NCI-H524 treated with DMSO at 0.1 percent for 48 hours (cell line): ENCODE results near the gene MRPL3.

ENCODE experiments used
- DNase-seq: peaks from one replicate; lab custom pipeline; 2025; lab: John Stamatoyannopoulos, UW

Gene MRPL3

DNA sequence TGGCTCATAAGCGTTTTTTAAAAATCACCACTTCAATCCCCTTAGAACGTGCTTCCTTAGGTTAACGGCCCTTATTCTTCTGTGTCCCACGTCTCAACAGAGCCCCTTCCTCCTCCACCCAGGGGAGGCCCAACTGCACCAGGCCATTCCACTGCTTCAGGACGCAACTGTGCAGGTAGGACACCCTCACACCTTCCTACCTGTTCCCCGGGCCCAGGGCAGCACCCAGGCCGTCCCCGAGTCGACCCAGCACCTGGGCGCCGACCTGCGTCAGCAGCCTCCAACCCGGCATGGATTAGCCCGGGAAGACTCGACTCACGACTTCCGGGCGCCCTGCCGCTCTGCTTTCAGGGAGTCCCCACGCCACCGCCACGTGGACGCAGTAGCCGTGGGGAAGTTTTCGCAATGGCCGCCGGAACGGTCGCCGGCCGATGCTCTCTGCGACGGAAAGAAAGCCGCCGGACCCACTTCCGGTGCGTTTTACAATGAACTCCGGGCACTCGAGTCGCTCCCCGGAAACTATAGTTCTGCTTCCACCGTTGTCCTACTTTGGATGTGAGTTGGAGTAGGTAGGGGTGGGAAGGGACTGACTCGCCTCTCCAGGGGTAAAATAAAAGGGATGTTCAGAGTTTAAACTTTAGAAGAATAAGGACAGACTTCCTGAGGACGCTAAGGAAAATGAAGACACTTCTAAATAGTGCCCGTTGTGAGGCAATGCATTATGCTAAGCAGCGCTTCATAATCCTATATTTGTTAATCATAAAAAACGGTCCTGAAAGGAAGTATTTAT is at the start of gene MRPL3:
Gene MRPL3, minus strand, starts transcription at position 442 of the 790 bp plus-strand sequence. Its CDS starts 150 bp downstream, at position 292.
- DNase-seq: peak; percentile 83

DNA sequence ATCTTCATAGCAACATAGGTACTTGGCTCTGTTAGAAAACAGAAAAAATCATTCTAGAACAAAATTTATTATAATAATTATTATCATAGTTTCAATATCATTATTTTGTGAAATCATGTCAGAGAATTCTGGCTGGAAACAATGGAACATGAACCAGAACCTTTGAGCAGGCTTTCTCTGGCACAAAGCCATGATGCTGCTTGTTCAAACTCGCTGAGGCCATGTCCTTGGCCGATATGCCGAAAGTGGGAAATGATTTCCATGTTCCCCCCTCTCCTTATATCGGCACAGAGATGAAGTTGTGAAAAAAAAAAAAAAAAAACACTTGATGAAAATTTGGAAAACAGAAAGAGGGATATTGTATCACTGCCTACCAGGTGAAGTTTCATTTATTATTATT is 49.0 kb upstream of the MRPL3 start:
- no peak for DNase-seq

- peak; percentile 27 for DNase-seq
Observed at GRCh38 chr3:131550562-131551465, 48.0 kb upstream of the MRPL3 start.

DNA sequence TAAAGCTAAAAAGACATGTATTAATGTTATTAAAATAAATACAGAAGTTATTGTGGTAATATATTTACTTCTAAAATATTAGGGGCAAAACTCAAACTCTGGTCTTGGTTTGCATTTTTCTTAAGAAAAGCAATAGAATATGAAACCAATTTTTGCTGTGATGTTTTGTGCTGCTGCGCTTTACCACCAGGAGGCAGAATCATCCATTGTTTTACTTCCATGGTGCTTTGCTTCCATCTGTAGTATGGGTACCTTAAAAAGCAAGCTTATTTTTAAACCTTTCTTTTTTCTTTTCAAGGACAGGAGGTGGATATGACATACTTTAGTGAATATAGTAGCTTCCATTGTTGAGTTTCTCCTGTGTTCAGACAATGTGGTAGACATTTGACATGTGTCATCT is 46.6 kb upstream of the MRPL3 start:
- DNase-seq: no peak

GRCh38 chr3:131547585-131547984 is 44.8 kb upstream of the MRPL3 start:
- no peak for DNase-seq

GRCh38 chr3:131546441-131546840 is 43.7 kb upstream of the MRPL3 start:
- DNase-seq: no peak

DNA sequence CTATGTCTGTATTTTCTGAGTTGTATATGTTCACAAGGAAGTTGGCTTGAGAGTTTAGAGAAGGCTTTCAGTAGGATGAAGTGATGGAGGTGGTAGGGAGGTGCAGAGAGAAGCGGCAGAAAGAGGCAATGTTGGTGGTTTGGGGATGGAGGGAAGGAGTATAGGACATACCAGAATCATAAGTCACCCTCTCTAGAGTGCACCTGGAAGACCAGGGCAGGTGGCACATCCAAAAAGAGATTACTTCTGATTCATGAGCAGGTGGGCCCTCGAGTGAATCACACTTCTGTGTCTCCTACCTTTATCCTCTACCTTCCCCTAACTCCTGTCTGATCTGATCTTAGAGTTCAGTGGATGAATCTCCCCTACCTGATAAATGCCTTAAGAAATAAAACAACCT is 41.8 kb upstream of the MRPL3 start:
- DNase-seq: no peak

GRCh38 chr3:131543714-131544113 is 40.9 kb upstream of the MRPL3 start:
- DNase-seq: no peak

GRCh38 chr3:131541288-131541687 is 38.5 kb upstream of the MRPL3 start:
- no peak for DNase-seq

DNA sequence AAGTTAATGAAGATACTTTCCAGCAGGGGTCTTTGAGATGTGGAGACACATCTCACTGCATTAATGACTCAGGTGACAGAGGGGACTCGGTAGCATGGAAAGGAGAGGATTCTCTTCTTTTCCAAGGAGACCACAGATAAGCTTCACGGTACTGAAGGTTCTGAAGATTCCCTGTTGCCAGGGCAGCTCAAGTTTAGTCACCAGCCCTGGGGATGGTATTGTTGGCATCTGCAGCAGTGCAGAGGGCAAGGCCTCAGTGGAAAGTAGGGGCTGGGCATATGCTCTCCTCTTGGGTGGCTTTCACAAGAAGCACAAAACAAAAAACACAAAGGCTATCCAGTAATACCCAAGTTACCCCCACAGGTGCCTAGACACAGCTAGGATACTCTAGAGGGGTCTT is 38.0 kb upstream of the MRPL3 start:
- no peak for DNase-seq

- no peak for DNase-seq
Observed at GRCh38 chr3:131540143-131540542, 37.4 kb upstream of the MRPL3 start.

DNA sequence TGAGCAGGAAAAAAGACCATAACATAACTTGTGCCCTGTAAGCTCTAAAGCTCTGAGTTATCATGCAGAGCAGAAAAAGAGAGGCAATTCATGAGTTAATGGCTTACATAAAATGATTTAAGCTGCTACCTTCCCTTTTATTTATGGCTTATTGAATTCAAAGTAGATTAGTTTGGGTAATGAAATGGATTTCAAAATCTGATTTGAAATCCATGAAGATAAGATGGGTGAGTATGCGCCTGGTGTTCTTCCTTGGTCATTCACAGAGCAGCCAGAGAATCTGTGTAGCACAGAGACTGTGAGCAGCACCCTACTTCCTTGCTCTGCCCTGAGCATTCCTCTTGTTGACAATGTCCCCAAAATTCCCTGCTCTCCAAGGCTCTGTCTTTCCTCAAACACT is 36.2 kb upstream of the MRPL3 start:
- DNase-seq: no peak

DNA sequence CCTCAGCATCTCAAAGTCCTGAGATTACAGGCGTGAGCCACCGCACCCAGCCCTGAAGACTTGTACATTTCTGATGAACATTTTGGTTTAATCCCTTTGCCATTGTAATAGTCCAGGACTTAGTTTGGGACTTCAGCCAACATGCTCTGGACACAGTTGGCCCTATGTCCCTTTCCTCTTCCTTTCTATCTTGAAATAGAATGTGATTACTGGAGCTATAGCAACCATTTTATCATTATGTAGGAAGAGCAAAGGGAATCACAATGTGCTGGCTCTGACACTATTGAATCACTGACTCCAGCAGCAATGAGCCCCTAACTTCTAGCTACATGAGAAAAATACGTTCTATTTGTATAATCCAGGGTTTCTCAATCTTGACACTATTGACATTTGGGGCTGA is 34.8 kb upstream of the MRPL3 start:
- no peak for DNase-seq

DNA sequence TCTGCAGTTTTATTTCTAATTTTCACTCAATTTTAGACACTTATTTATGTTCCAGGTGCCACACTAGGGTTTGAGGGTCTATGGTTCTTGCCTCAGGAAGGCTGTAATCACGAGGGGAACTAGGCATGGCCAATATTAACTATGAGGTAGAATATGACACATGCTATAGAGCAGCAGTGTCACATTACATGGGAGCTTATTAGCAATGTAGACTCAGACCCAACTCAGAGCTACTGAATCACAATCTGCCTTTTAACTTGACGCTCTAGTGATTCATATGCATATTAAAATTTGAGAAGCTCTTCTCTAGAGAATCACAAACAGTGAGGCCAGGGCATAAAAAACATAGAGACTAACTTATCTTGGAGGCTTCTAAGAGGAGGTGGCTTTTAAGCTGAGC is 32.8 kb upstream of the MRPL3 start:
- DNase-seq: no peak

GRCh38 chr3:131535131-131535530 is 32.4 kb upstream of the MRPL3 start:
- DNase-seq: no peak

GRCh38 chr3:131532645-131533044 is 29.9 kb upstream of the MRPL3 start:
- DNase-seq: no peak

DNA sequence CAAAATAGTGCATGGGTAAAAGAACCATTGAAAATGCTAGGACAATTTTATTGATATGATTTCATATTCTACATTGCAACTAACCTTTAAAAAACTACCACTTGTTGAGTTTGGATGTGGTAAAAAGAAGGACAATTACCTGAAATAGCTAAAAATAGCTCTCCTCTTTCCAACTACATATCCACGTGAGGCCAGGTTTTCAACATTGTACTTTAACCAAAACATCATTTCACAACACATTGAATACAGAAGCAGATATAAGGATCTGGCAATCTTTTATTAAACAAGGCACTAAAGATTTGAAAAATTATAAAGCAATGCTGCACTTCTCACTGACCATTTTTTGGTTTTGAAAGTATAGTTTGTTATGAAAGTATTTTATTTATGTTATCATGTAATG is 28.1 kb upstream of the MRPL3 start:
- no peak for DNase-seq

GRCh38 chr3:131530388-131530787 is 27.6 kb upstream of the MRPL3 start:
- DNase-seq: no peak

- DNase-seq: no peak
Observed at GRCh38 chr3:131526801-131527347, 24.1 kb upstream of the MRPL3 start.

GRCh38 chr3:131518680-131519079 is 15.9 kb upstream of the MRPL3 start:
- DNase-seq: no peak

GRCh38 chr3:131505421-131505820 is 2.6 kb upstream of the MRPL3 start:
- DNase-seq: no peak

DNA sequence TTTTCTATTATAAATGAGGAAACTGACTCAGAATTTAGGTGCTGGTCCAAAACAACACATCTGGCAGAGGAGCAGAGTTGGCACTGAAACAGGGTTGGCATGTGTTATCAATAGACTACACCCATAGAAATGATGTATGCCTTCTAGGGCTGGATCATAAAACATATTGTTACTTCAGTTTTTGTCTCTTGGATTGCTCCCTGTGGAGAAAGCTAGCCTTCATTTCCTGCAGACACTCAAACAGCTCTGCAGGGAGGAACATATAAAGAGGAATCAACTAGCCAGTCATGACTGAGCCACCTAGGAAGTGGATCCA is 507 bp upstream of the MRPL3 start:
- no peak for DNase-seq

DNA sequence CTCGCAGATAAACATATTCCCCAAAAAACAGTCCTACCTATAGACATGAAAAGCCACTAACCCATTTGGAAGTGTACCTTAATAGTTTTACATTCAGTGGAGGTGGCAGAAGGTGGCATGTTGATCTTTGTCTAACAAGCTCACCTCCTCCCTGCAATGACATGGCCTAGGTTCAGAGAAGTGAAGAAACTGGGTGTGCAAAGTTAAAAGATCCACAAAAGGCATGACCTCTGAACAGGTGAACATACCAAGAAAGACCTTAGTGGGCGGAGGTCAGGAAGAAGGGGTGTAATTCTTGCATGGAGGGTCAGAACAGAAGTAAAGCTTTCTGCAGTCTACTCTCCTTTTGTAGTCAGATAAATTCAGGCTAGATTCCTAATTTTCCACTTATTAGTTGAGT is 822 bp downstream of the MRPL3 start:
- no peak for DNase-seq
